Hepatocyte (in vitro differentiated cells): ENCODE measurements around the gene LEKR1. TPM values are rescaled to one million over a fixed set of nuclear protein-coding genes. Genes with fewer than 3 reads are reported as not detected.

ENCODE experiments used
- DNase-seq: peaks from one replicate; pipeline ENCODE4 v3.0.0-alpha.2; 2016; ENCODE audit warnings: low spot score
- H2AFZ ChIP-seq: fragments of 200-600 bp; sonication (generic); 2 replicates; pipeline ENCODE4 v1.6.0; 2016; ENCODE audit warnings: antibody characterized with exemption, mild to moderate bottlenecking
- H3K27ac ChIP-seq: fragments of 200-600 bp; sonication (generic); 2 replicates; pipeline ENCODE4 v1.5.1; 2016; ENCODE audit warnings: mild to moderate bottlenecking
- H3K27me3 ChIP-seq: fragments of 200-600 bp; sonication (generic); 2 replicates; pipeline ENCODE4 v1.6.1; 2016
- H3K36me3 ChIP-seq: fragments of 200-600 bp; sonication (generic); replicated peaks from 2 replicates; pipeline ENCODE4 v1.5.1; 2016; ENCODE audit warnings: low read depth; ENCODE audit not compliant: insufficient read depth
- H3K4me1 ChIP-seq: fragments of 200-600 bp; sonication (generic); 2 replicates; pipeline ENCODE4 v1.5.1; 2016; ENCODE audit warnings: mild to moderate bottlenecking, moderate library complexity; ENCODE audit not compliant: insufficient read depth
- H3K4me2 ChIP-seq: fragments of 200-600 bp; sonication (generic); 2 replicates; pipeline ENCODE4 v1.6.0; 2016
- H3K4me3 ChIP-seq: fragments of 200-600 bp; sonication (generic); 2 replicates; pipeline ENCODE4 v1.5.1; 2016; ENCODE audit warnings: mild to moderate bottlenecking
- H3K79me2 ChIP-seq: fragments of 200-600 bp; sonication (generic); 2 replicates; pipeline ENCODE4 v1.6.0; 2017; ENCODE audit warnings: mild to moderate bottlenecking
- H3K9me2 ChIP-seq: fragments of 200-600 bp; sonication (generic); replicated peaks from 2 replicates; pipeline ENCODE4 v1.6.0; 2017; ENCODE audit warnings: mild to moderate bottlenecking; ENCODE audit not compliant: insufficient read depth
- H3K9me3 ChIP-seq: fragments of 200-600 bp; sonication (generic); 2 replicates; pipeline ENCODE4 v1.5.1; 2016; ENCODE audit warnings: low read depth, mild to moderate bottlenecking
- H4K20me1 ChIP-seq: fragments of 200-600 bp; sonication (generic); 2 replicates; pipeline ENCODE4 v1.6.0; 2016; ENCODE audit warnings: mild to moderate bottlenecking; ENCODE audit not compliant: insufficient read depth, poor library complexity, severe bottlenecking
- EZH2 ChIP-seq: fragments of 200-600 bp; sonication (generic); IDR thresholded peaks from 2 replicates; pipeline ENCODE4 v1.6.1; 2016; ENCODE audit warnings: antibody characterized with exemption, mild to moderate bottlenecking, borderline replicate concordance
- EZH2phosphoT487 ChIP-seq: fragments of 200-600 bp; sonication (generic); IDR thresholded peaks from one replicate; pipeline ENCODE4 v1.6.1; 2018; ENCODE audit warnings: antibody characterized with exemption, mild to moderate bottlenecking, low read depth, moderate library complexity; ENCODE audit not compliant: unreplicated experiment, severe bottlenecking
- WGBS: methylation state at CpG from one replicate; pipeline ENCODE4 v1.1.6; 2016; ENCODE audit warnings: low lambda C conversion rate; ENCODE audit errors: missing lambda C conversion rate; 5-methylcytosine and 5-hydroxymethylcytosine counted together
- polyA plus RNA-seq: library from polyadenylated mRNA; unstranded; fragments of >200 nt; fragmentation: Nextera tagmentation; extraction: Ambion mirVana; gene quantifications from 2 replicates; pipeline ENCODE4 v1.2.1, GENCODE V29; 2016
- total RNA-seq: library from RNA; depleted of rRNA; stranded (reverse); fragments of >200 nt; gene quantifications from 2 replicates; pipeline ENCODE4 v1.2.3, GENCODE V29; 2014
- TF ChIP-seq, protein P1 (sequence below): fragments of 200-600 bp; sonication (generic); IDR thresholded peaks from 2 replicates; pipeline ENCODE4 v1.5.1; 2016; ENCODE audit warnings: antibody characterized with exemption, mild to moderate bottlenecking; ENCODE audit not compliant: poor library complexity

The LEKR1 gene
- total and polyA plus RNA-seq, 2 experiments from 2014 or later = 1.1 to 2.1 TPM

DNA sequence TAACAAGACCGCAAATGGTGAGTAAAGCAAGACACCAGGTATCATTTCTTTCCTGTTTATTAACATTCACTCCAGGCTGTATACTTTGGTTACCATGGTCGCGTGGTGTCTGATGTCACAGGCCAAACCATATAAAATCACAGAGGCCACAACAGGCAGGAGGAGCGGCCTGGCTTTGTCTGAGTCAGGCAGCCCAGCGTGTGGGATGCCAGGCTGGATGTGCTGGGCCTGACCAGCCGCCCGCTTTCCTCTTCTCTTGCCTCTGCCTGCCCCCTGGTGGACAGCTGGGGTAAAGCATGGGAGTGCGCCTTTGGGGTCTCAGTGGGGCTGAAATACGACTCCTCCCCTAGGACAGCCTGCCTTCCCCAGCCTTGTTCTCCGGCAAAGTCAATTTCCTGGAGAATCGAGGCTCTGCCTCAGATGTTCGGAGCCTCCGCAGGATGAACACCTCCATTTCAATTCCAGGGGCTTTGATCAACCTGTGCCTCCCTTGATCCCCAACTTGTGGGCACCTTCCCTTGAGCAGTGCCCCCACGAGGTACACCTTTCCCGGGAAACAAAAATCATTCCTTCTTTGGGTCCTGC is 255.6 kb downstream of the LEKR1 start:
- 15% methylated on average over 15 of the region's 15 CpGs for WGBS
- peak overlapping the region; percentile 57 for H3K27ac ChIP-seq
- no peaks in the 10 kb centered on the region for H3K36me3 ChIP-seq
- no peak overlapping the region for H3K4me3 ChIP-seq
- no peaks in the 10 kb centered on the region for H3K27me3 ChIP-seq
- peak; percentile 95 for DNase-seq
- H2AFZ ChIP-seq = peak overlapping the region; percentile 7
- peak overlapping the region; percentile 57 for H3K4me2 ChIP-seq
- H3K9me2 ChIP-seq = no peaks in the 10 kb centered on the region
- no peaks in the 10 kb centered on the region for H4K20me1 ChIP-seq
- H3K9me3 ChIP-seq = no peaks in the 10 kb centered on the region
- TF ChIP-seq EZH2phosphoT487 = no peak
- TF ChIP-seq, protein P1, sequence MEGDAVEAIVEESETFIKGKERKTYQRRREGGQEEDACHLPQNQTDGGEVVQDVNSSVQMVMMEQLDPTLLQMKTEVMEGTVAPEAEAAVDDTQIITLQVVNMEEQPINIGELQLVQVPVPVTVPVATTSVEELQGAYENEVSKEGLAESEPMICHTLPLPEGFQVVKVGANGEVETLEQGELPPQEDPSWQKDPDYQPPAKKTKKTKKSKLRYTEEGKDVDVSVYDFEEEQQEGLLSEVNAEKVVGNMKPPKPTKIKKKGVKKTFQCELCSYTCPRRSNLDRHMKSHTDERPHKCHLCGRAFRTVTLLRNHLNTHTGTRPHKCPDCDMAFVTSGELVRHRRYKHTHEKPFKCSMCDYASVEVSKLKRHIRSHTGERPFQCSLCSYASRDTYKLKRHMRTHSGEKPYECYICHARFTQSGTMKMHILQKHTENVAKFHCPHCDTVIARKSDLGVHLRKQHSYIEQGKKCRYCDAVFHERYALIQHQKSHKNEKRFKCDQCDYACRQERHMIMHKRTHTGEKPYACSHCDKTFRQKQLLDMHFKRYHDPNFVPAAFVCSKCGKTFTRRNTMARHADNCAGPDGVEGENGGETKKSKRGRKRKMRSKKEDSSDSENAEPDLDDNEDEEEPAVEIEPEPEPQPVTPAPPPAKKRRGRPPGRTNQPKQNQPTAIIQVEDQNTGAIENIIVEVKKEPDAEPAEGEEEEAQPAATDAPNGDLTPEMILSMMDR = peak; percentile 97
- no peaks in the 10 kb centered on the region for H3K79me2 ChIP-seq
- peaks cover 4% of the 10 kb centered on the region for H3K4me1 ChIP-seq

DNA sequence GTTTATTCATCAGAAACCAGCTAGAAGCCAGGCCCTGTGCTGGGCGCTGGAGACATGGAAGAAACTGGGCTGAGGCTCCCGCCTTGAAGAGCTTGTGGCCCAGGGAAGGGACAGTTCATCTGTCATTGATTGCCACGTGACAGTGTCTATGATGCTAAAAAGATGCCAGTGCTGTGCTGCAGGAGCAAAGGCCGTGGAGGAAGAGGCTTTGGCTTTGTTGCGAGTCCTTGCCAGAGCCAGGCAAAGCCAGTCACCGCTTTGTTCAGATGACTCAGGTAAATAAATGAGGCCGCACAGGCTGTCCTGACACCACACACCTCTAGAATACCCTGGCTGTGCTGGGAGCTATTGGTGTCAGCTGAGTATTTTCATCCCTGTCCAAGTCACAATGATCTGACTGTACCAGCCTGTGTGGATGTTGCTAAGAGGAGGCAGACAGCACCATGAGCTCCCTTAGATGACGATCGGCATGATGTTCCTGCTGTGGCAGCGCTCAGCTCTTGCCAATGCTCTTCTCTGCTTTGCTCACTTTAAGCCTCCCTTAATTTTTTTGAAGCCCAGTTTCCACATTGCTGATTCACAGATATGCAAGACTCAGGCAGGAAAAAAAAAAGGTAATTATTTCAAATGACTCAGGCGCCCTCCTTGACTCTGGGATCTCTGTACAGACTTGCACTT is 256.3 kb downstream of the LEKR1 start:
- peak; percentile 46 for DNase-seq
- Histone ChIP-seq H3K4me1 (peaks cover 9% of the 10 kb centered on the region), H2AFZ (peak overlapping the region; percentile 7), H3K36me3 (no peaks in the 10 kb centered on the region), H3K4me2 (peak overlapping the region; percentile 57), H3K4me3 (no peak overlapping the region), H3K27ac (peak overlapping the region; percentile 57), H3K9me2 (no peaks in the 10 kb centered on the region), H3K9me3 (no peaks in the 10 kb centered on the region), H3K79me2 (no peaks in the 10 kb centered on the region), H3K27me3 (no peaks in the 10 kb centered on the region), H4K20me1 (no peaks in the 10 kb centered on the region)
- 81% methylated on average over 11 of the region's 11 CpGs for WGBS
- TF ChIP-seq EZH2phosphoT487 = no peak
- no peak for TF ChIP-seq EZH2
- TF ChIP-seq, protein P1 = no peak

DNA sequence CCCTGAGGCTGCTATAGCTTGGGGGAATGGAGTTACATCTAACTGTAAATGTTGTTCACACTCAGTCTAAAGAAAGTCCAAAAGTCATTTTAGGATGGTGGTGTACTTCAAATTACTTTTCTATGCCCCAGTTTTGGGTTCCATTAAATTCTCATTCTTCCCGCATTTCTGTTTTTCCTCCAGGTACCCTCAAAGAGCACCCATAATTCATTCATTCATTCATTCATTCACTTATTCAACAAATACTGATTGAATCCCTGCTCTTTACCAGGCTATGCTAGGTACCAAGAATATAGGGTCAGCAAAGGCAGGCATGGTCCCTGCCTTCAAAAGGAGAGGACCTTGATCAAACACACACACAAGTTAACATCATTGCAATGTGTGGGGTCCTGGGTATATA is 257.7 kb downstream of the LEKR1 start:
- peaks cover 18% of the 10 kb centered on the region for H3K4me1 ChIP-seq
- no peaks in the 10 kb centered on the region for H3K9me3 ChIP-seq
- H2AFZ ChIP-seq = no peak overlapping the region
- 95% methylated on average over 1 of the region's 1 CpG for WGBS
- TF ChIP-seq, protein P1 = no peak
- TF ChIP-seq EZH2 (no peak), EZH2phosphoT487 (no peak)
- H3K9me2 ChIP-seq = no peaks in the 10 kb centered on the region
- no peak for DNase-seq
- H3K36me3 ChIP-seq = no peaks in the 10 kb centered on the region
- H3K27me3 ChIP-seq = no peaks in the 10 kb centered on the region
- H3K4me2 ChIP-seq = no peak overlapping the region
- no peak overlapping the region for H3K4me3 ChIP-seq
- H3K27ac ChIP-seq = no peak overlapping the region
- no peaks in the 10 kb centered on the region for H4K20me1 ChIP-seq
- no peaks in the 10 kb centered on the region for H3K79me2 ChIP-seq
